ENCODE data around the gene MTHFD2. TPM values are rescaled to one million over a fixed set of nuclear protein-coding genes. Genes with fewer than 3 reads are reported as not detected.

MTHFD2 gene
- total and polyA plus RNA-seq, 12 donors: 12.4 to 32.6 (median 19.0) TPM

DNA sequence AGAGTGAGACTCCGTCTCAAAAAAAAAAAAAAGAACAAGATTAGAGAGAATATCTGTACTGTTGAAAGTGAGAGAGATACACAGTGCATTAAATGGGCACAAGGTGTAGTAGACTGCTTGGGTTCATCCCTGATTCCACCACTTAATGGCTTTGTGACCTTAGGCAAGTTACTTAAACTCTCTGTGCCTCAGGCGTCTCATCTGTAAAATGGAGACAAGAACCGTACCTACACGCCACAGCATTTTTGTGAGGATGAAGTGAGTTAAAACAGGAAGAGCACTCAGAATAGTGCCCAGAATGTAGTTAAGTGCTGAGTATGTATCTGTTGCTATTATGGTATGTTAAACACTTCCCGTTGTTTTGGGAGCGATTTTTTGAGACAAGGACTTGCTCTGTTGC, 64.3 kb downstream of the MTHFD2 start:
- intact Hi-C loops (cut with DNase I): loop anchor here in 2 of 10 donors (10.0 kb wide), 2 partner anchors 132 to 438 kb away; partner anchors contain the start of gene STAMBP (in 1 of the 2)
- H3K9me3 ChIP-seq: no peaks in the 10 kb centered on the region
- TF ChIP-seq, protein P1, sequence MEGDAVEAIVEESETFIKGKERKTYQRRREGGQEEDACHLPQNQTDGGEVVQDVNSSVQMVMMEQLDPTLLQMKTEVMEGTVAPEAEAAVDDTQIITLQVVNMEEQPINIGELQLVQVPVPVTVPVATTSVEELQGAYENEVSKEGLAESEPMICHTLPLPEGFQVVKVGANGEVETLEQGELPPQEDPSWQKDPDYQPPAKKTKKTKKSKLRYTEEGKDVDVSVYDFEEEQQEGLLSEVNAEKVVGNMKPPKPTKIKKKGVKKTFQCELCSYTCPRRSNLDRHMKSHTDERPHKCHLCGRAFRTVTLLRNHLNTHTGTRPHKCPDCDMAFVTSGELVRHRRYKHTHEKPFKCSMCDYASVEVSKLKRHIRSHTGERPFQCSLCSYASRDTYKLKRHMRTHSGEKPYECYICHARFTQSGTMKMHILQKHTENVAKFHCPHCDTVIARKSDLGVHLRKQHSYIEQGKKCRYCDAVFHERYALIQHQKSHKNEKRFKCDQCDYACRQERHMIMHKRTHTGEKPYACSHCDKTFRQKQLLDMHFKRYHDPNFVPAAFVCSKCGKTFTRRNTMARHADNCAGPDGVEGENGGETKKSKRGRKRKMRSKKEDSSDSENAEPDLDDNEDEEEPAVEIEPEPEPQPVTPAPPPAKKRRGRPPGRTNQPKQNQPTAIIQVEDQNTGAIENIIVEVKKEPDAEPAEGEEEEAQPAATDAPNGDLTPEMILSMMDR (IDR thresholded peaks at IDR 0.05): no peak
- H3K27ac ChIP-seq: no peak overlapping the region
- H3K4me1 ChIP-seq: peaks cover 0 to 3% (median 0%) of the 10 kb centered on the region in 9 donors
- H3K36me3 ChIP-seq: peaks cover 0 to 9% (median 0%) of the 10 kb centered on the region in 9 donors
- 91 to 92% methylated on average over 6 of the region's 6 CpGs for WGBS, 2 donors
- H3K27me3 ChIP-seq: no peaks in the 10 kb centered on the region
- H3K4me3 ChIP-seq: no peak overlapping the region
- DNase-seq (no peak), ATAC-seq (no peak)

DNA sequence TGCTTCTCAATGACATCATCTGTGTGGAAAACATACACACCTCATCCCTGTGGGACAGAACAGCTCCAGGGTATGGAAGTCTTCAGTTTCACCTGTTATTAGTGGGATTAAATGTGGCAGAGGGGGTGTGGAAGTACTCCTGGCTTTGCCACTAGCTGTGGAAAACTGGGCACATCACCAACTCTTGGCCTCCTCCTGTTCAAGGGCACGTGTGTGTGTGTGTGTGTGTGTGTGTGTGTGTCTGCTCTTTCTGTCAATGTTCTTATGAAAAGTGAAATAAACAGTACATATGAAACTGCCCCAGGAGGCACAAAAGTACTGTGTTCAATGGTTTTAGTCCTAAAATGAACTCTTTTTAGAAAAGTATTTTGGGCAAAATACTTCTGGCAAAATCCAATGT, 65.9 kb downstream of the MTHFD2 start:
- DNase-seq (no peak), ATAC-seq (no peak)
- peaks cover 0 to 4% (median 0%) of the 10 kb centered on the region in 9 donors for H3K36me3 ChIP-seq
- 18 to 32% methylated on average over 1 of the region's 1 CpG for WGBS, 2 donors
- H3K4me3 ChIP-seq: no peak overlapping the region
- no peak overlapping the region for H3K27ac ChIP-seq
- intact Hi-C loops (cut with DNase I): loop anchor here in 2 of 10 donors (10.0 kb wide), 2 partner anchors 131 to 439 kb away; partner anchors contain the start of gene STAMBP (in 1 of the 2)
- H3K27me3 ChIP-seq: no peaks in the 10 kb centered on the region
- TF ChIP-seq, protein P1 (IDR thresholded peaks at IDR 0.05): no peak
- H3K4me1 ChIP-seq: peaks cover 0 to 3% (median 0%) of the 10 kb centered on the region in 9 donors
- H3K9me3 ChIP-seq: no peaks in the 10 kb centered on the region

DNA sequence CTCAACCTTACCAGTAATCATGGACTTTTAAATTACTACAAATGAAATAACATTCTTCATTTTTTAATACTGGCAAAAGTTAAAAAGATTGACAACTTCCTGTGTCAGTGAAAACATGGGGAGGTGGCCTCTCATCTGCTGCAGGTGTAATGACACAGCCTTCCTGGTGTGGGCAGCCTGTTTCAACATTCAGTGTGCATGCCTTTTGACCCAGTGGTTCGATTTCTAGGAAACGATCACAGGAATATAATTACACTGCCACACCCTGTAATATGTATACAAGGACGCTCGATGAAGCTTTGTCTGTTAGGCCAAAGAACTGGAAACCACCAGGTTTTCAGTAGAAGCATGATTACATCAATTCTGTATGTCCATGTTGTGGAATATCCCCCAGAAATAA, 68.7 kb downstream of the MTHFD2 start:
- DNase-seq (no peak), ATAC-seq (peak in 1 of 8 donors; percentile 35)
- no peak overlapping the region for H3K4me3 ChIP-seq
- intact Hi-C loops (cut with DNase I): loop anchor here in 2 of 10 donors (10.0 kb wide), 2 partner anchors 128 to 442 kb away; partner anchors contain the start of gene STAMBP (in 1 of the 2)
- TF ChIP-seq, protein P1 (IDR thresholded peaks at IDR 0.05): peak in 7 of 9 donors; percentile 5 to 47 (median 37)
- H3K4me1 ChIP-seq: peaks cover 0 to 3% (median 0%) of the 10 kb centered on the region in 9 donors
- H3K27ac ChIP-seq: no peak overlapping the region
- no peaks in the 10 kb centered on the region for H3K9me3 ChIP-seq
- 38 to 48% methylated on average over 4 of the region's 4 CpGs for WGBS, 2 donors
- no peaks in the 10 kb centered on the region for H3K27me3 ChIP-seq
- H3K36me3 ChIP-seq: peaks cover 0 to 4% (median 0%) of the 10 kb centered on the region in 9 donors

Other genes starting within 250 kb of the MTHFD2 start
- gene TET3, start 213.7 kb upstream of the MTHFD2 start, total RNA-seq: 1 to 10 TPM; 2.1 to 8.0 (median 2.9) TPM
- 1 to 10 TPM; 1.1 to 1.3 TPM for gene TET3, start 213.7 kb upstream of the MTHFD2 start, polyA plus RNA-seq
- gene BOLA3, start 50.7 kb upstream of the MTHFD2 start, total RNA-seq: 100 to 1,000 TPM in 1 of 10 donors, 10 to 100 TPM in 9; 63.9 to 117 (median 82.3) TPM
- gene BOLA3, start 50.7 kb upstream of the MTHFD2 start, polyA plus RNA-seq: 100 to 1,000 TPM in 1 of 2 donors, 10 to 100 TPM in 1; 88.3 to 166 TPM
- 10 to 100 TPM; 45.8 to 75.0 (median 58.2) TPM for gene MOB1A, start 19.7 kb upstream of the MTHFD2 start, total RNA-seq
- 10 to 100 TPM; 14.2 to 16.5 TPM for gene MOB1A, start 19.7 kb upstream of the MTHFD2 start, polyA plus RNA-seq
- gene SLC4A5, start 144.8 kb downstream of the MTHFD2 start, total RNA-seq: 1 to 10 TPM in 8 of 10 donors, under 1 TPM in 2; 0.82 to 4.6 (median 1.9) TPM
- 1 to 10 TPM in 1 of 2 donors, under 1 TPM in 1; 0.43 to 2.3 TPM for gene SLC4A5, start 144.8 kb downstream of the MTHFD2 start, polyA plus RNA-seq
- 100 to 1,000 TPM; 140 to 285 (median 195) TPM for gene DCTN1, start 181.7 kb downstream of the MTHFD2 start, total RNA-seq
- 100 to 1,000 TPM; 123 to 168 TPM for gene DCTN1, start 181.7 kb downstream of the MTHFD2 start, polyA plus RNA-seq
- 1 to 10 TPM in 5 of 10 donors, under 1 TPM in 5; 0.52 to 1.7 (median 0.99) TPM for gene C2orf81, start 223.0 kb downstream of the MTHFD2 start, total RNA-seq
- 1 to 10 TPM; 1.2 to 1.3 TPM for gene C2orf81, start 223.0 kb downstream of the MTHFD2 start, polyA plus RNA-seq
- 1 to 10 TPM; 1.1 to 6.7 (median 2.4) TPM for gene WDR54, start 223.1 kb downstream of the MTHFD2 start, total RNA-seq
- 1 to 10 TPM; 2.9 to 8.7 TPM for gene WDR54, start 223.1 kb downstream of the MTHFD2 start, polyA plus RNA-seq
- gene RTKN, start 243.3 kb downstream of the MTHFD2 start, total RNA-seq: 10 to 100 TPM in 8 of 10 donors, 1 to 10 TPM in 2; 9.3 to 23.4 (median 14.9) TPM
- 10 to 100 TPM; 25.5 to 33.9 TPM for gene RTKN, start 243.3 kb downstream of the MTHFD2 start, polyA plus RNA-seq